ENCODE results near the gene HOXD13. TPM values are rescaled to one million over a fixed set of nuclear protein-coding genes. Genes with fewer than 3 reads are reported as not detected.

The HOXD13 gene
- total and polyA plus RNA-seq, 2 of the 8 experiments (the other 6 are each of a cell fraction or from before 2014, with no cell fraction given) = not detected

- H3K27ac ChIP-seq (ENCODE audit: low read depth, low read length) = no peak overlapping the region
- H3K9me3 ChIP-seq (ENCODE audit: insufficient read depth in 2 of 2, low read depth in 1 of 2, low read length in 1 of 2) = no peaks in the 10 kb centered on the region
- no peak overlapping the region for H2BK120ac ChIP-seq (replicated peaks; ENCODE audit: low read depth, low read length)
- H4K91ac ChIP-seq (replicated peaks; ENCODE audit: insufficient read length, low read length) = no peak overlapping the region
- ChIA-PET CTCF (ENCODE audit: partially characterized antibody) (interaction anchor here (0.6 to 5.4 kb wide), 13 partner anchors 7 to 64 kb away, joined by 3 to 42 read pairs (median 5); partner anchors contain the start of genes EVX2 and HOXD9), POLR2A (ENCODE audit: partially characterized antibody) (no interaction called here)
- peaks cover 0 to 14% (median 7%) of the 10 kb centered on the region in 4 experiments; a peak in 5 of 7 replicates for H3K4me1 ChIP-seq (replicated peaks in 1 of 4; ENCODE audit: control insufficient read depth in 3 of 4, insufficient read depth in 4 of 4, low read length in 3 of 4)
- H3K23ac ChIP-seq (ENCODE audit: insufficient read length) = no peak overlapping the region
- no peak overlapping the region for H3K56ac ChIP-seq (replicated peaks; ENCODE audit: insufficient read length, low read depth, low read length)
- H3K18ac ChIP-seq (ENCODE audit: extremely low read depth, low read length) = no peak overlapping the region
- no peaks in the 10 kb centered on the region for H3K79me1 ChIP-seq (ENCODE audit: low read depth, low read length)
- H2BK12ac ChIP-seq (ENCODE audit: low read depth, low read length) = no peak overlapping the region
- no peak for TF ChIP-seq SIN3A (conservative IDR thresholded peaks at IDR 0.05 in 1 of 2, IDR thresholded peaks at IDR 0.05 in 1 of 2; ENCODE audit: low read depth in 1 of 2, low read length in 2 of 2)
- TF ChIP-seq NRF1 (IDR thresholded peaks at IDR 0.05; ENCODE audit: low read depth, low read length) = no peak
- no peak for TF ChIP-seq POLR2AphosphoS5 (IDR thresholded peaks at IDR 0.05; ENCODE audit: low read depth, low read length)
- no peak for TF ChIP-seq NANOG (IDR thresholded peaks at IDR 0.05; ENCODE audit: insufficient read depth, low read depth, low read length, poor library complexity, severe bottlenecking)
- TF ChIP-seq POU5F1 (IDR thresholded peaks at IDR 0.05; ENCODE audit: low read depth, low read length) = no peak
- no peak for TF ChIP-seq E2F6 (IDR thresholded peaks at IDR 0.05)
- TF ChIP-seq RNF2 (IDR thresholded peaks at IDR 0.05; ENCODE audit: borderline replicate concordance, low read depth, low read length, missing control alignments, poor library complexity, severe bottlenecking) = peak; percentile 35
- no peak for TF ChIP-seq TCF12 (IDR thresholded peaks at IDR 0.05; ENCODE audit: low read depth, low read length)
- FAIRE-seq (no peak), DNase-seq (ENCODE audit: low read depth in 1 of 2, low spot score in 2 of 2) (peak in 1 of 2 experiments; percentile 27)
- peaks cover 22 to 38% of the 10 kb centered on the region in 2 experiments for H4K20me1 ChIP-seq (replicated peaks in 1 of 2; ENCODE audit: control insufficient read depth in 1 of 2, insufficient read depth in 2 of 2, low read length in 2 of 2)
- H2BK15ac ChIP-seq (ENCODE audit: low read length) = no peak overlapping the region
- no peak overlapping the region for H3K14ac ChIP-seq (ENCODE audit: insufficient read length)
- H3K36me3 ChIP-seq (ENCODE audit: control insufficient read depth in 2 of 4, insufficient read depth in 4 of 4, low read length in 3 of 4) = peaks cover 0 to 8% (median 0%) of the 10 kb centered on the region in 4 experiments; a peak in 1 of 8 replicates
- WGBS, 2 experiments (ENCODE audit: extremely low coverage in 1 of 2, insufficient coverage in 1 of 2, insufficient read length in 1 of 2, insufficient replicate concordance in 2 of 2, low coverage in 1 of 2, low lambda C conversion rate in 2 of 2, missing lambda C conversion rate in 1 of 2) = 47% methylated on average over 4 of the region's 4 CpGs; no CpG with 5 or more reads in 1 of the 2 experiments
- H3K27me3 ChIP-seq (replicated peaks in 1 of 4; ENCODE audit: control insufficient read depth in 3 of 4, extremely low read depth in 1 of 4, insufficient read depth in 3 of 4, low read length in 3 of 4) = peaks cover 98 to 99% (median 98%) of the 10 kb centered on the region in 4 experiments
- H3K23me2 ChIP-seq (ENCODE audit: low read depth, low read length) = 0 out of 2 replicates have a peak, but pooled peaks cover 2% of the 10 kb centered on the region
- H2BK5ac ChIP-seq (ENCODE audit: low read depth, low read length) = no peak overlapping the region
- H2BK20ac ChIP-seq (ENCODE audit: low read length) = no peak overlapping the region
- no peak overlapping the region for H4K8ac ChIP-seq (ENCODE audit: extremely low read depth, insufficient read depth, low read length)
- no peak overlapping the region for H3K9ac ChIP-seq (replicated peaks in 1 of 4; ENCODE audit: extremely low read depth in 1 of 4, low read depth in 3 of 4, low read length in 3 of 4)
- H4K5ac ChIP-seq (ENCODE audit: insufficient read length, low read depth, low read length) = no peak overlapping the region
- no peak overlapping the region for H2AK5ac ChIP-seq (ENCODE audit: low read depth, low read length)
- H3K4ac ChIP-seq (replicated peaks; ENCODE audit: insufficient read length, low read depth, low read length) = no peak overlapping the region
- no peak overlapping the region for H2AFZ ChIP-seq (ENCODE audit: low read length)
- H3K4me3 ChIP-seq (ENCODE audit: extremely low read depth in 1 of 4, insufficient read depth in 2 of 4, low read depth in 3 of 4, low read length in 4 of 4) = no peak overlapping the region
- no peaks in the 10 kb centered on the region for H3K79me2 ChIP-seq (ENCODE audit: control insufficient read depth in 1 of 2, insufficient read depth in 2 of 2, low read length in 2 of 2)
- H3K4me2 ChIP-seq (ENCODE audit: insufficient read depth in 1 of 2, low read depth in 2 of 2, low read length in 2 of 2) = no peak overlapping the region
Observed at GRCh38 chr2:176109946-176110345, 17.4 kb downstream of the HOXD13 start.

Data from H1 (cell line).